ENCODE results near the gene GPX4. TPM values are rescaled to one million over a fixed set of nuclear protein-coding genes. Genes with fewer than 3 reads are reported as not detected.

The GPX4 gene
- total and polyA plus RNA-seq, 2 of the 13 experiments (the other 11 are each of a cell fraction or from before 2014, with no cell fraction given): 535 to 613 TPM

DNA sequence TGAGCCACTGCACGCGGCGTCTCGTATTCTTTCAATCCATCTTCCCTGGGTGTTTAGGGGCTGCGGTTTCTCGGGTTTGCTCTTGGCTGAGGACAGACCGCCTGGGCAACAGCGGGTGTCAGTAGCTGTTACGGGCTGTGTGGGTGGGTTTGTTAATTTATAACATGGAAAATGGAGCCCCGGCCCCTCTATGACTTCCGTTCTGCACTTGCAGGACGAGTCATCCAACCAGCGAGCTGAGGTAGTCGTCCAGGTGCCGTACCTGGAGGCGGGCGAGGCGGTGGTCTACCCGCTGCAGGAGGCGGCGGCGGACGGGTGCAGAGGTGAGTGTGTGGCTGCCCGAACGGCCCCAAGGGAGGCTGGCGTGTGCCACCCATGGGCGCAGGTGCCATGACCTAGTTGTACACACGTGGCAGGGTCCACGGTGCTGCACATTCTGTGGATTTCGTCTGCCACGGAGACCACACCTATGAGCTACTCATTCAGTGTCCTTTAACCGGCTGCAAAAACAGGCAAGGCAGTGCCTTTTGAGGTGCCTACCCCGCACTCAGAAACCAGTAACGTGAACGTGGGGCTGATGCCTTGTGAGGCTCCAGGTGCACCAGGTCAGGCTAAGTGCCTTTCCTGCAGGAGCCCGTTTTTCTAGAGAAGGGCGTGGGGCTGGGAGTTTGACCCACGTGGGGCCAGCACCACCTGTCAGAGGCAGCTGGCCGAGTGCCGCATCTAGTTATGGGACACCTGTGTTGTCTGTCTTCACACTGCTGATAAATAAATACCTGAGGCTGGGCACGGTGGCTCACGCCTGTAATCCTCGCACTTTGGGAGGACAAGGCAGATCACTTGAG lies 19.5 kb upstream of the GPX4 start:
- POLR2A ChIA-PET: interaction anchor here (1.2 to 2.1 kb wide), 4 partner anchors 9 to 29 kb away, joined by 3 to 8 read pairs (median 6); no protein-coding TSS in a partner anchor
- intact Hi-C loops (cut with micrococcal nuclease; ENCODE audit: unreplicated experiment): no loop called here

DNA sequence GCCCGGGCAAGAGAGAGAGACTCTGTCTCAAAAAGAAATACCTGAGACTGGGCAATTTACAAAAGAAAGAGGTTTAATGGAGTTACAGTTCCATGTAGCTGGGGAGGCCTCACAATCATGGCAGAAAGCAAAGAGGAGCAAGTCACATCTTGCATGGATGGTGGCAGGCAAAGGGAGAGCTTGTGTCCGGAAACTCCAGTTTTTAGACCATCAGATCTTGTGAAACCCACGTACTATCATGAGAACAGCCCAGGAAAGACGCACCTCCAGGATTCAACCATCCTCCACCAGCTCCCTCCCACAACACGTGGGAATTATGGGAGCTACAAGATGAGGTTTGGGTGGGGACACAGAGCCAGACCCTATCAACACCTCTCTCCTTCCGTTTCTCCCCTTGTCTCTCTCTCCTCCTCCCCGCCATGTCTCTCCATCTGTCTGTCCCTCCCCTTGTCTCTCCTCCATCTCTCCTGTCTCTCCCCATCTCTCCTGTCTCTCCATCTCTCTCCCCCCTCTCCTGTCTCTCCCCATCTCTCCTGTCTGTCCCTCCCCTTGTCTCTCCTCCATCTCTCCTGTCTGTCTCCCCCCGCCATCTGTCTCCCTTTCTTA lies 18.6 kb upstream of the GPX4 start:
- peaks cover 9% of the 10 kb centered on the region for H3K4me1 ChIP-seq (ENCODE audit: insufficient read depth, low read length)
- H3K4me2 ChIP-seq (ENCODE audit: low read depth, low read length): no peak overlapping the region
- WGBS (ENCODE audit: low lambda C conversion rate): 92% methylated on average over 8 of the region's 8 CpGs
- H3K4me3 ChIP-seq (replicated peaks in 1 of 3; ENCODE audit: insufficient read depth in 1 of 3, low read depth in 2 of 3, low read length in 3 of 3): no peak overlapping the region
- peaks cover 10 to 18% of the 10 kb centered on the region in 2 experiments; a peak in 4 of 5 replicates for H3K36me3 ChIP-seq (replicated peaks in 1 of 2; ENCODE audit: control insufficient read depth in 1 of 2, insufficient read depth in 2 of 2, low read length in 2 of 2)
- ATAC-seq (no peak), DNase-seq (ENCODE audit: low spot score) (no peak), FAIRE-seq (no peak)
- H2AFZ ChIP-seq (ENCODE audit: low read length): no peak overlapping the region
- H3K27me3 ChIP-seq (ENCODE audit: control insufficient read depth in 1 of 2, insufficient read depth in 2 of 2, low read length in 2 of 2): no peaks in the 10 kb centered on the region
- CTCF ChIA-PET (ENCODE audit: low intra/inter-chr PET ratio, low total read pairs): no interaction called here
- POLR2A ChIA-PET: interaction anchor here (1.2 to 2.1 kb wide), 5 partner anchors 9 to 28 kb away, joined by 3 to 8 read pairs (median 5); no protein-coding TSS in a partner anchor
- no peaks in the 10 kb centered on the region for H3K79me2 ChIP-seq (ENCODE audit: insufficient read depth, low read length)
- no peak overlapping the region for H3K27ac ChIP-seq (ENCODE audit: extremely low read length, insufficient read depth, low read length)
- H3K9ac ChIP-seq (ENCODE audit: insufficient read depth, low read depth, low read length): no peak overlapping the region
- no peaks in the 10 kb centered on the region for H3K9me3 ChIP-seq (ENCODE audit: low read length)
- BruUV-seq (replicated peaks): no TSS peak
- no peaks in the 10 kb centered on the region for H4K20me1 ChIP-seq (ENCODE audit: insufficient read depth, low read length)
- intact Hi-C loops (cut with micrococcal nuclease; ENCODE audit: unreplicated experiment): no loop called here
- in situ Hi-C loops (cut with HindIII; ENCODE audit: extremely low pct_ligation_motif_present, low pct_unique_long_range_greater_than_20kb): no loop called here
- no peak for TF ChIP-seq MTF1 (CRISPR knock-in tag; IDR thresholded peaks at IDR 0.05)
- TF ChIP-seq ZNF563 (CRISPR knock-in tag; IDR thresholded peaks at IDR 0.05): no peak
- no peak for TF ChIP-seq ZNF570 (CRISPR knock-in tag; IDR thresholded peaks at IDR 0.05; ENCODE audit: borderline replicate concordance)
- no peak for TF ChIP-seq ARNTL (CRISPR knock-in tag; IDR thresholded peaks at IDR 0.05)
- no peak for TF ChIP-seq ZNF292 (CRISPR knock-in tag; IDR thresholded peaks at IDR 0.05; ENCODE audit: borderline replicate concordance, low read depth)
- no peak for TF ChIP-seq ZNF879 (CRISPR knock-in tag; IDR thresholded peaks at IDR 0.05)
- TF ChIP-seq POLR2AphosphoS5 (IDR thresholded peaks at IDR 0.05; ENCODE audit: low read depth, low read length): peak; percentile 39; the same call in 1 of the 2 replicates
- TF ChIP-seq MXD4 (CRISPR knock-in tag; IDR thresholded peaks at IDR 0.05): no peak
- no peak for TF ChIP-seq BORCS8-MEF2B (CRISPR knock-in tag; IDR thresholded peaks at IDR 0.05)
- TF ChIP-seq KLF6 (CRISPR knock-in tag; IDR thresholded peaks at IDR 0.05): no peak
- TF ChIP-seq NFYB (CRISPR knock-in tag; IDR thresholded peaks at IDR 0.05): no peak

More for the DNA sequence above, 19.5 kb upstream of the GPX4 start:
- no peaks in the 10 kb centered on the region for H4K20me1 ChIP-seq (ENCODE audit: insufficient read depth, low read length)
- H3K36me3 ChIP-seq (replicated peaks in 1 of 2; ENCODE audit: control insufficient read depth in 1 of 2, insufficient read depth in 2 of 2, low read length in 2 of 2): peaks cover 8 to 14% of the 10 kb centered on the region in 2 experiments; a peak in 4 of 5 replicates
- CTCF ChIA-PET (ENCODE audit: low intra/inter-chr PET ratio, low total read pairs): no interaction called here
- no peak for FAIRE-seq
- no peak overlapping the region for H3K4me3 ChIP-seq (replicated peaks in 1 of 3; ENCODE audit: insufficient read depth in 1 of 3, low read depth in 2 of 3, low read length in 3 of 3)
- 0 out of 2 replicates have a peak, but pooled peaks have one; percentile 28 for TF ChIP-seq ZNF572 (CRISPR knock-in tag; IDR thresholded peaks at IDR 0.05)
- TF ChIP-seq HNRNPL (IDR thresholded peaks at IDR 0.05; ENCODE audit: low read depth, low read length): 0 out of 2 replicates have a peak, but pooled peaks have one; percentile 29
- TF ChIP-seq, protein P1, sequence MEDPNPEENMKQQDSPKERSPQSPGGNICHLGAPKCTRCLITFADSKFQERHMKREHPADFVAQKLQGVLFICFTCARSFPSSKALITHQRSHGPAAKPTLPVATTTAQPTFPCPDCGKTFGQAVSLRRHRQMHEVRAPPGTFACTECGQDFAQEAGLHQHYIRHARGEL (CRISPR knock-in tag; IDR thresholded peaks at IDR 0.05): no peak
- TF ChIP-seq ZFP41 (CRISPR knock-in tag; IDR thresholded peaks at IDR 0.05; ENCODE audit: borderline replicate concordance): no peak
- TF ChIP-seq RBM22 (optimal IDR thresholded peaks at IDR 0.05; ENCODE audit: low read length): peak; percentile 63
- peak; percentile 39 for TF ChIP-seq AGO1 (IDR thresholded peaks at IDR 0.05; ENCODE audit: low read depth, low read length, poor library complexity, severe bottlenecking)
- TF ChIP-seq AGO2 (optimal IDR thresholded peaks at IDR 0.05; ENCODE audit: low read depth, low read length): peak; percentile 64
- H3K9ac ChIP-seq (ENCODE audit: insufficient read depth, low read depth, low read length): no peak overlapping the region
- no peaks in the 10 kb centered on the region for H3K9me3 ChIP-seq (ENCODE audit: low read length)
- H3K27ac ChIP-seq (ENCODE audit: extremely low read length, insufficient read depth, low read length): no peak overlapping the region
- H3K79me2 ChIP-seq (ENCODE audit: insufficient read depth, low read length): no peaks in the 10 kb centered on the region
- peaks cover 9% of the 10 kb centered on the region for H3K4me1 ChIP-seq (ENCODE audit: insufficient read depth, low read length)
- no peaks in the 10 kb centered on the region for H3K27me3 ChIP-seq (ENCODE audit: control insufficient read depth in 1 of 2, insufficient read depth in 2 of 2, low read length in 2 of 2)
- H2AFZ ChIP-seq (ENCODE audit: low read length): no peak overlapping the region
- no peak overlapping the region for H3K4me2 ChIP-seq (ENCODE audit: low read depth, low read length)
- ATAC-seq: no peak
- no TSS peak for BruUV-seq (replicated peaks)
- WGBS (ENCODE audit: low lambda C conversion rate): 95% methylated on average over 27 of the region's 43 CpGs
- in situ Hi-C loops (cut with HindIII; ENCODE audit: extremely low pct_ligation_motif_present, low pct_unique_long_range_greater_than_20kb): no loop called here
- DNase-seq (ENCODE audit: low spot score): no peak
